GM19025 (cell line): ENCODE measurements around the gene INAFM2.

ENCODE experiments used
- ATAC-seq: cut with Tn5 transposase; IDR thresholded peaks from one replicate; pipeline ENCODE4 v1.9.1; 2021; ENCODE audit warnings: mild to moderate bottlenecking, low read depth, moderate library complexity; ENCODE audit not compliant: unreplicated experiment

INAFM2 gene

GRCh38 chr15:40325188-40325587, 1.7 kb downstream of the INAFM2 start:
- no peak for ATAC-seq

- no peak for ATAC-seq
These were observed 2.2 kb downstream of the INAFM2 start for GRCh38 chr15:40325700-40326099.

GRCh38 chr15:40327457-40327856, 4.0 kb downstream of the INAFM2 start:
- ATAC-seq, result no peak

- ATAC-seq, result no peak
These were observed 4.7 kb downstream of the INAFM2 start for GRCh38 chr15:40328176-40328575.

- no peak for ATAC-seq
These were observed 5.3 kb downstream of the INAFM2 start for GRCh38 chr15:40328751-40329150.

GRCh38 chr15:40329804-40330203, 6.3 kb downstream of the INAFM2 start:
- no peak for ATAC-seq

- no peak for ATAC-seq
These were observed 6.9 kb downstream of the INAFM2 start for GRCh38 chr15:40330368-40330836.

- ATAC-seq, result no peak
These were observed 7.5 kb downstream of the INAFM2 start for GRCh38 chr15:40331026-40331425.

GRCh38 chr15:40331637-40332036, 8.1 kb downstream of the INAFM2 start:
- no peak for ATAC-seq

GRCh38 chr15:40332113-40332781, 8.8 kb downstream of the INAFM2 start:
- ATAC-seq, result no peak

GRCh38 chr15:40333922-40334492, 10.5 kb downstream of the INAFM2 start:
- no peak for ATAC-seq

- no peak for ATAC-seq
These were observed 11.0 kb downstream of the INAFM2 start for GRCh38 chr15:40334541-40334940.

- ATAC-seq, result no peak
These were observed 11.7 kb downstream of the INAFM2 start for GRCh38 chr15:40334941-40335795.

- ATAC-seq, result no peak
These were observed 12.6 kb downstream of the INAFM2 start for GRCh38 chr15:40335938-40336743.

- no peak for ATAC-seq
These were observed 13.2 kb downstream of the INAFM2 start for GRCh38 chr15:40336744-40337122.

- no peak for ATAC-seq
These were observed 14.1 kb downstream of the INAFM2 start for GRCh38 chr15:40337597-40337996.

GRCh38 chr15:40338041-40338657, 14.7 kb downstream of the INAFM2 start:
- ATAC-seq, result peak; percentile 57

GRCh38 chr15:40338921-40339620, 15.6 kb downstream of the INAFM2 start:
- ATAC-seq, result no peak

- no peak for ATAC-seq
These were observed 16.1 kb downstream of the INAFM2 start for GRCh38 chr15:40339621-40339945.
